ENCODE data around the gene PRICKLE3. TPM values are rescaled to one million over a fixed set of nuclear protein-coding genes. Genes with fewer than 3 reads are reported as not detected.
"Not testable (repeated sequence)": the region's sequence is repeated elsewhere in the genome, so short reads cannot be mapped to it uniquely, and the experiment has no call there.

Gene PRICKLE3
- total RNA-seq, 3 donors from 2014 or later: 9.2 to 11.7 (median 10.3) TPM

DNA sequence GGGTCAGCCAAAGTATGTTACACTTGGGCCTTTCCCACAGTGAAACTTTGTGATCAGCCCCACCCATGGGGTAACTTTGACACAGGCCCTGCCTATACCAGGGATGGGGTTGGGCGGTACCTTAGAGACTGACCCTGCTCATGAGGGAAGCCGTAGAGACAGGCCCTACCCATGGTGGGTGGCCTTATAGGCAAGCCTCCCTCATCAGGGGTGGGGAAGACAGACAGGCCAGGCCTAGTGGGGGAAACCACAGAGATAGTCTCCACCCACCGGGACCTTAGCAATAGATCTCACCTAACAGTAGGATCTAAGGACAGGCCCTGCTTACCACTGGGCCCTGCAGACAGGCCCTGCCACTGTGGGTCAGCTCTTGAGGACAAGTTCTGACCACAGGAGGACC is 7.6 kb downstream of the PRICKLE3 start:
- Mint-ChIP-seq H3K9me3 (no peaks in the 10 kb centered on the region), H3K36me3 (ENCODE audit: insufficient read depth) (peaks cover 25% of the 10 kb centered on the region), H3K27me3 (ENCODE audit: low read depth) (no peaks in the 10 kb centered on the region), H3K4me1 (ENCODE audit: low read depth) (peaks cover 11% of the 10 kb centered on the region), H3K4me3 (no peak overlapping the region)
- DNase-seq (no peak), ATAC-seq (no peak)

DNA sequence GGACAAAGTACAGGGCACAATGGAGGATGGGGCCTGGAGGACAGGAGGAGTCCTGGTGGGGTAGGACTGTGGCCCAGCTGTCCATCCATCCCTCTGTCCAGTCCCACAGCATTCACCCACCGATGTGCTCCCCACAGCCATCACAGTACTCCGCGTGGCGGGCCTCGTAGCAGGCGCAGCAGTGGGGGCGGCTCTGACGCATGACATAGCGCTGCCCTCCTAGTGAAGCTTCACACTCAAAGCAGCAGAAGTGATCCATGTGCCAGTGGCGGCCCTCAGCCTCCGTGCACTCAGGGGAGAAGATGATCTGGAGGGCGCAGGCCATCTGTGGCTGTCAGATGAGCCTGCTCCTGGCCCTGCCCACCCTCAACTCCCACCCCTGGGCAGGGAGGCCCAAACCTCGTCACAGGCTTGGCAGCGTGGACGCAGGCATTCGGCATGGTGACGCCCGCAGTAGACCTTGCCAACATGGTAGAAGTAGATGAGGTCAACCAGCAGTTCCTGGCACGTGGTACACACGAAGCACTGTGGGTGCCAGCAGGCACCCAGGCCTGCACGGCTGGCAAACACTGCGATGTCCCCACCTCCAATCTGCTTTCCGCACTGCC is 8.2 kb downstream of the PRICKLE3 start:
- Mint-ChIP-seq H3K4me3 (no peak overlapping the region), H3K36me3 (ENCODE audit: insufficient read depth) (peaks cover 25% of the 10 kb centered on the region), H3K4me1 (ENCODE audit: low read depth) (peaks cover 16% of the 10 kb centered on the region), H3K27me3 (ENCODE audit: low read depth) (no peaks in the 10 kb centered on the region), H3K9me3 (no peaks in the 10 kb centered on the region)
- ATAC-seq: no peak
- no peak for DNase-seq

GRCh38 chrX:49177338-49177833 is 8.8 kb downstream of the PRICKLE3 start:
- Mint-ChIP-seq H3K4me3 (no peak overlapping the region), H3K27me3 (ENCODE audit: low read depth) (no peaks in the 10 kb centered on the region), H3K4me1 (ENCODE audit: low read depth) (peaks cover 19% of the 10 kb centered on the region), H3K36me3 (ENCODE audit: insufficient read depth) (peaks cover 25% of the 10 kb centered on the region), H3K9me3 (no peaks in the 10 kb centered on the region)
- DNase-seq (no peak), ATAC-seq (peak; percentile 35 to 43)

DNA sequence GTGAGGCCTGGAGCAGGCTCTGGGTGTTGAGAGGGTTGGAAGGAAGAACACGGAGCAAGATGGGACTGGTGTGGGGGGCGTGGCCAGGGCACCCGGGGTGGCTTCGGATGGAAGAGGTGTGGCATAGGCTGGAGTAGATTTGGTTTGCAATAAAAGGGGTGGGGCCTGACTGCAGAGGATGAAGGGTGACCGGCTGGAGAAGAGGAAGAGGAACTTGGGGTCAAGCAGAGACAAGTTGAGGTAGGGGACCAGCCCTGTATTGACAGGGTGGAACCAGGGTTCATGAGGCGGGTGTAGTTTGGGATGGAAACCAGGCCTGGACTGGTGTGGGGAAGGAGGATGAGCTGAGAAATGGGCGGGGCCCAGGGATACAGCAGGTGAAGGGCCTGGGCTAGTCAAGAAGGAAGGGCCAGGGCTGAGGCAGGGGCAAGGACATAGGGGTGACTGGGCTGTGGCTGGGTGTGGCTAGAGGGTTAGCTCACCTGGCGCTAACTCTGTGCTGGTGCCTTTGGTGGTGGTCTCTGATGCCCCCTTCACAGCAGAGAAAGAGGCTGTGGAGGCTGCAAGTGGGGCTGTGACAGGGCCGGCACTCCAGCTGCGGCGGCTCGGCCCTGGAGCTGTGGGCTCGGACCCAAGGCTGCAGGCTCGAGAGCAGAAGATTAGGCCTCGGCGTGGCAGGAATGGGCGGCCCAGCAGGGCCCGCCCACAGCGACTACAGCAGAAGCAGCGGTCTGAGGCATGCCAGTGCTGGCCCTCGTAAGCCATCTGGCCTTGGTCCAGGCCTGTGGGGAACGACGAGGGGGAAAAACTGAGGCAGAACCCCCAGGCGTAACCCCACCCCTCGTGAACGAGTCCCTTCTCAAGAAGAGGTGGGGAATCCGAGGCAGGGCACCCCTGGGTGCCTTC is 9.5 kb downstream of the PRICKLE3 start:
- no peak for DNase-seq
- H3K4me3 Mint-ChIP-seq: no peak overlapping the region
- H3K36me3 Mint-ChIP-seq (ENCODE audit: insufficient read depth): peaks cover 22% of the 10 kb centered on the region
- peaks cover 19% of the 10 kb centered on the region for H3K4me1 Mint-ChIP-seq (ENCODE audit: low read depth)
- no peaks in the 10 kb centered on the region for H3K27me3 Mint-ChIP-seq (ENCODE audit: low read depth)
- no peaks in the 10 kb centered on the region for H3K9me3 Mint-ChIP-seq
- ATAC-seq: no peak

- DNase-seq (no peak), ATAC-seq (no peak)
- H3K4me3 Mint-ChIP-seq: no peak overlapping the region
- no peaks in the 10 kb centered on the region for H3K9me3 Mint-ChIP-seq
- no peaks in the 10 kb centered on the region for H3K27me3 Mint-ChIP-seq (ENCODE audit: low read depth)
- peaks cover 19% of the 10 kb centered on the region for H3K4me1 Mint-ChIP-seq (ENCODE audit: low read depth)
- peaks cover 19% of the 10 kb centered on the region for H3K36me3 Mint-ChIP-seq (ENCODE audit: insufficient read depth)
Measured at GRCh38 chrX:49175435-49176274, 10.5 kb downstream of the PRICKLE3 start.

- peaks cover 19% of the 10 kb centered on the region for H3K4me1 Mint-ChIP-seq (ENCODE audit: low read depth)
- no peak for ATAC-seq
- H3K36me3 Mint-ChIP-seq (ENCODE audit: insufficient read depth): peaks cover 13% of the 10 kb centered on the region
- H3K9me3 Mint-ChIP-seq: no peaks in the 10 kb centered on the region
- no peak overlapping the region for H3K4me3 Mint-ChIP-seq
- no peaks in the 10 kb centered on the region for H3K27me3 Mint-ChIP-seq (ENCODE audit: low read depth)
- no peak for DNase-seq
Measured at GRCh38 chrX:49174723-49175122, 11.4 kb downstream of the PRICKLE3 start.

GRCh38 chrX:49173544-49173943 is 12.6 kb downstream of the PRICKLE3 start:
- not testable (repeated sequence) for H3K27me3 Mint-ChIP-seq (ENCODE audit: low read depth); H3K36me3 Mint-ChIP-seq (ENCODE audit: insufficient read depth); DNase-seq; ATAC-seq; H3K9me3 Mint-ChIP-seq
- peak overlapping the region; percentile 88 for H3K4me3 Mint-ChIP-seq
- peaks cover 19% of the 10 kb centered on the region for H3K4me1 Mint-ChIP-seq (ENCODE audit: low read depth)

- ATAC-seq (peak; percentile 73 to 85), DNase-seq (peak; percentile 63)
- Mint-ChIP-seq H3K4me1 (ENCODE audit: low read depth) (peaks cover 28% of the 10 kb centered on the region), H3K4me3 (peak overlapping the region; percentile 88), H3K9me3 (no peaks in the 10 kb centered on the region), H3K36me3 (ENCODE audit: insufficient read depth) (peaks cover 7% of the 10 kb centered on the region), H3K27me3 (ENCODE audit: low read depth) (no peaks in the 10 kb centered on the region)
Measured at GRCh38 chrX:49172280-49172780, 13.8 kb downstream of the PRICKLE3 start.

DNA sequence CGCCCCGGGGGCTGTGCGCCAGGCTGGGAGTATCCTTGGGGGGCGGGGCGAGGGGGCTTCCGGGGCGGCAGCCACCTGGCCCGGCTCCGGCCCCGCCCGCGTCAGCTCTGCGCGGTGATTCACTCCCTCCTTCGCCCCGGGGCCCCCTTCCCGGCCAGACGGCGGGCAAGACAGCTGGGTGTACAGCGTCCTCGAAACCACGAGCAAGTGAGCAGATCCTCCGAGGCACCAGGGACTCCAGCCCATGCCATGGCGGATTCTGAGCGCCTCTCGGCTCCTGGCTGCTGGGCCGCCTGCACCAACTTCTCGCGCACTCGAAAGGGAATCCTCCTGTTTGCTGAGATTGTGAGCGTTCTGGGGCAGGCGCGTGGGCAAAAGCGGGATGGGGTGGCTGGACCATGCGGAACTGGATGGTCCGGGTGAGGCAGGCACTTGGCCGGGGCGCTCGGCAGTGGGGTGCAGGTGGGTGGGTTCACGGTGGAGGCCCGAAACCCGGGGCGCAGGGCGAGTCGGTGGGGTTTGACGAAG is 14.4 kb downstream of the PRICKLE3 start, which contains the start of gene PLP2:
Gene PLP2, plus strand, starts transcription at position 147 of the 528 bp plus-strand sequence. Its CDS starts 103 bp downstream, at position 250.
- Mint-ChIP-seq H3K27me3 (ENCODE audit: low read depth) (no peaks in the 10 kb centered on the region), H3K36me3 (ENCODE audit: insufficient read depth) (peaks cover 7% of the 10 kb centered on the region), H3K9me3 (no peaks in the 10 kb centered on the region), H3K4me1 (ENCODE audit: low read depth) (peaks cover 31% of the 10 kb centered on the region), H3K4me3 (peak within 1 kb of the TSS; percentile 88)
- ATAC-seq (peak; percentile 69 to 76), DNase-seq (peak; percentile 73)

GRCh38 chrX:49167740-49168108 is 18.4 kb downstream of the PRICKLE3 start:
- H3K4me3 Mint-ChIP-seq: peak overlapping the region; percentile 83
- H3K9me3 Mint-ChIP-seq: no peaks in the 10 kb centered on the region

DNA sequence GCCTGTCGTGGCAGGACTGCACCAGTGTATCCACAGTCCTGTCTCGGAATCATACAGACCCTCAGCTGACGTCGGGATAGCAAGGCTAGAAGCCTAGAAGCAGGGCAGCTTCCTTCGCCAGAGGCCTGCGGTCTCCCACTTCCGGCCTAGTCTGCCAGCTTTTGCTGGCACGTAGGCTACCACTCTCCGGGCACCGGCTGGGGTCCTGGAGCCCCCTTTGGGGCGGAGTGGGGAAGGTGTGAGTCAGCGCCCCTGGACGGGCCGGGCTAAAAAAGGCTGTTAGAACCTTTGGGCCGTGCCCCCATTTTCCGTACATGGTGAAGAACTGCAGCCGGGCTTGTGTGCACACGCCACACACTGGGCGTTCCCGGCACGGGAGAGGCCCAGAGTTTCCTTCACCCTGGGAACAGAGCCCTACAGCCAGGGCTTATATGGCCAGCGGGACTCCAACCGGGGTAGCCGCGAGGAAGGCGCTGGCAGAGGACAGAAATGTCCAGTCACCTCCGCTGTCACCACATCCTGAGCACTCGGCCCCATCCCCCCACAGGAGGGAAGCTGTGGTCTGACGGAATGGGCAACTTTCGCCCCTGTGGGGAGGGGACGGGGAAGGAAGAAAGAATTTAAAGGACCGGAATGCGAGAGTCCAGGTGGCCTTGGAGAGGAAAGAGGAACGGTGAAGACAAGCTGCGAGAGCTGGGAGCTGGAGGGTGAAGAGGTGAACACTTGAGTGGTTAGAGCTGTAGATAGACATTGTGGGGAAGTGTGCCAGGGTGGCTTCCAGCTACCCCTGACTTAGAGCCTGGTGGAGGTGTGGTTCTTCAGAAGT is 19.0 kb downstream of the PRICKLE3 start:
- Mint-ChIP-seq H3K4me1 (ENCODE audit: low read depth) (peaks cover 28% of the 10 kb centered on the region), H3K36me3 (ENCODE audit: insufficient read depth) (no peaks in the 10 kb centered on the region), H3K9me3 (no peaks in the 10 kb centered on the region), H3K4me3 (peak overlapping the region; percentile 83), H3K27me3 (ENCODE audit: low read depth) (no peaks in the 10 kb centered on the region)
- ATAC-seq (peak; percentile 15 to 18), DNase-seq (peak; percentile 48)

More at GRCh38 chrX:49167740-49168108, 18.4 kb downstream of the PRICKLE3 start:
- no peaks in the 10 kb centered on the region for H3K36me3 Mint-ChIP-seq (ENCODE audit: insufficient read depth)
- no peak for ATAC-seq
- H3K4me1 Mint-ChIP-seq (ENCODE audit: low read depth): peaks cover 30% of the 10 kb centered on the region
- no peaks in the 10 kb centered on the region for H3K27me3 Mint-ChIP-seq (ENCODE audit: low read depth)
- no peak for DNase-seq

- DNase-seq: peak; percentile 63
- no peaks in the 10 kb centered on the region for H3K27me3 Mint-ChIP-seq (ENCODE audit: low read depth)
- H3K9me3 Mint-ChIP-seq: no peaks in the 10 kb centered on the region
- peak; percentile 64 for ATAC-seq
- H3K36me3 Mint-ChIP-seq (ENCODE audit: insufficient read depth): no peaks in the 10 kb centered on the region
- peak overlapping the region; percentile 83 for H3K4me3 Mint-ChIP-seq
- H3K4me1 Mint-ChIP-seq (ENCODE audit: low read depth): peaks cover 28% of the 10 kb centered on the region
Measured at GRCh38 chrX:49165901-49166881, 20.0 kb downstream of the PRICKLE3 start.

All from activated T-cell treated with anti-CD3 and anti-CD28 coated beads, Interleukin-2, amount 50 U/mL, for 4 hours (primary cell).